ENCODE results near the gene AKR1C4.

AKR1C4 gene

DNA sequence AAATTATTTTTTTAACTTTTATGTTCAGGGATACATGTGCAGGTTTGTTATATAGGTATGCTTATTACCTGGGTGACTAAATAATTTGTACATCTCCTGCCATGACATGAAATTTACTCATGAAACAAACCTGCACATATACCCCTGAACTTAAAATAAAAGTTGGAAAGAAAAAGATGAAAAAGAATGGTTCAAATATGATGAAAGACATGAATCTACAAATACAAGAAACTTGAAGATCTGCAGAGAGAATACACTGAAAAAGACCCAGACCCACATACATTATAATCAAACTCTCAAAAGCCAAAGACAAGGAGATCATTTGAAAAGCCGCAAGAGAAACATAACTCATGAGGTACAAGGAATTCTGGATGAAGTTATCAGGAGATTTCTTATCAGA is 70.2 kb downstream of the AKR1C4 start:
- DNase-seq (ENCODE audit: low read depth in 2 of 2): no peak

DNA sequence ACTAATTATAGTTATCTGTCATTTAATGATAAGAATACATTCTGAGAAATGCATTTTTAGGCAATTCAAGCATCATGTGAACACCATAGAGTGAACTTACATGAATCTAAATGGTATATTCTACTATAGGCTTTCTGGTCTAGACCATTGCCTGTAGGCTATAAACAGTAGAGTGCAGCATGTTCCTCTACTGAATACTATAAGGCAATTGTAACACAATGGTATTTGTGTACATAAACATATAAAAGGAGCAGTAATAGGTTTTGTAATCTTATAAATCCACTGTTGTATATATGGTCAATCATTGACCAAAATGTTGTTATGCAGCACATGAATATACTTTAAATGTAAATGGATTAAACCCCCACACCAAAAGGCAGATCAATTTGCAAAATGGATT is 71.6 kb downstream of the AKR1C4 start:
- DNase-seq (ENCODE audit: low read depth in 2 of 2): no peak
